Measurements from ENCODE around the gene MKI67. TPM values are rescaled to one million over a fixed set of nuclear protein-coding genes. Genes with fewer than 3 reads are reported as not detected.

Gene MKI67
- total and polyA plus RNA-seq, 2 donors from 2014 or later = 0.04 to 2.4 TPM

DNA sequence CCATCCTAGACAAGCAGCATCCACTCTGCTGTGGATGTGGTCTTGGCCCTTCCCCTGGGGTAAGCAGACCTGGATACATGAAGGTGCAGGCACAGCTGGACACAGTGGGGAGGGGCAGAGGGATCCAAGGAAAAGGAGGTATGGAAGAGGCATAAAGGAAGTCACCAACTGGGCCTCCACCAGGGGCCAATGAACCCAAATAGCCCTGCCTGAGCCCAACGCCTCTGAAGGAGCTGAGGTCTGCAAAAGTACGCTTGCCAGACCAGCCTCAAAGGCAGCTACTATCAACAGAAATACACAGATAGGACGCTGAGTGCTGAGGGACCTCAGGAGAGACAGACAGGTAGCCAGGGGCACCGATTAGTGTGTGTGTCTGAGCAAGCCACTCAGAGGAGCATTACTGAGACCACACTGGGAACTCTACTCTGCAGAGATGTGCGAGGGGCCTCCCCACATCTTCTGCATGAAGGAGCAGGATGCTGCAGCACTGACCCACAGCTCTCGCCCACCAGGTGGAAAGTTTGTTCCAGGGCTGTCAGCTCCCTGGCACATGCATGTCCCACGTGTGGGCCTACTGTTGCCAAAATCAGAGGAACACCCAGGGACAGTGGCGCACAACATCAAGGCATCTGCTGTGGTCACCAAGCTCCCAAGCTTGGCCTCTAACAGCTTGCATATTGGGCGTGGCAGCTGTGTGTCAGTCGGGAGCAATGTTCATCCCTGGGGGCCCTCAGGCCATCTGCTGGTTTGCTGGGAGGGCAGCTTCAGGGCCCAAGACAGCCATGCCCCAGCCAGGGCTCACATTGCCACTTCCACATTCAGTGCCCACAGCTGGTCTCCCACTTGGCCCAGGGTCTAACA is 40.0 kb downstream of the MKI67 start:
- no peak overlapping the region for H3K4me3 ChIP-seq (ENCODE audit: low read length in 3 of 3)

DNA sequence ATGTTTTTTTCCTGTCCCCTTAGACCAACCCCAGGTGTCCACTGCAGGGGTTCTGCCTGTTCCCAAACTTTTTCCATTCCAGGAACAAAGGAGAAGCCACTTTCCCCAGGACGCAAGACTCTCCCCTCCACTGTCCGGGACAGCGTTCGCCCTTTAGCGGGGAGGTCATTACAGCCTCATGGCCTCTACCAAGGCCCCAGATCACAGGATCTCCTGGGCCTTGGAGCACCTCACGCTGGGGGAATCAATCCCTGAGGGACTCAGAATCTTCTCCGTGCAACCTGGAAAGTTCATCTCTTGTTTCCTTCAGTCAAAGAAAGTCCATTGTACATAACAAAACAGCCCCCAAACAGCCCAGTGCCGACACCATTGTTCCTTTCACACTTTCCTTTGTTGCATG is 41.2 kb downstream of the MKI67 start:
- no peaks in the 10 kb centered on the region for H3K36me3 ChIP-seq (ENCODE audit: control insufficient read depth in 2 of 3, insufficient read depth in 3 of 3, low read length in 3 of 3)
- TF ChIP-seq, protein P1, sequence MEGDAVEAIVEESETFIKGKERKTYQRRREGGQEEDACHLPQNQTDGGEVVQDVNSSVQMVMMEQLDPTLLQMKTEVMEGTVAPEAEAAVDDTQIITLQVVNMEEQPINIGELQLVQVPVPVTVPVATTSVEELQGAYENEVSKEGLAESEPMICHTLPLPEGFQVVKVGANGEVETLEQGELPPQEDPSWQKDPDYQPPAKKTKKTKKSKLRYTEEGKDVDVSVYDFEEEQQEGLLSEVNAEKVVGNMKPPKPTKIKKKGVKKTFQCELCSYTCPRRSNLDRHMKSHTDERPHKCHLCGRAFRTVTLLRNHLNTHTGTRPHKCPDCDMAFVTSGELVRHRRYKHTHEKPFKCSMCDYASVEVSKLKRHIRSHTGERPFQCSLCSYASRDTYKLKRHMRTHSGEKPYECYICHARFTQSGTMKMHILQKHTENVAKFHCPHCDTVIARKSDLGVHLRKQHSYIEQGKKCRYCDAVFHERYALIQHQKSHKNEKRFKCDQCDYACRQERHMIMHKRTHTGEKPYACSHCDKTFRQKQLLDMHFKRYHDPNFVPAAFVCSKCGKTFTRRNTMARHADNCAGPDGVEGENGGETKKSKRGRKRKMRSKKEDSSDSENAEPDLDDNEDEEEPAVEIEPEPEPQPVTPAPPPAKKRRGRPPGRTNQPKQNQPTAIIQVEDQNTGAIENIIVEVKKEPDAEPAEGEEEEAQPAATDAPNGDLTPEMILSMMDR (IDR thresholded peaks at IDR 0.05; ENCODE audit: borderline replicate concordance, extremely low read depth, insufficient read depth) = no peak
- FAIRE-seq (no peak), DNase-seq (no peak)
- no peaks in the 10 kb centered on the region for H3K27me3 ChIP-seq (ENCODE audit: control insufficient read depth, insufficient read depth, low read length)
- H3K9ac ChIP-seq (ENCODE audit: low read length in 3 of 3) = no peak overlapping the region
- H3K4me1 ChIP-seq (ENCODE audit: control insufficient read depth in 2 of 3, insufficient read depth in 2 of 3, low read depth in 1 of 3, low read length in 3 of 3) = no peaks in the 10 kb centered on the region
- no peak overlapping the region for H3K27ac ChIP-seq (ENCODE audit: low read depth in 2 of 2, low read length in 2 of 2)
- intact Hi-C loops (cut with DNase I) = no loop called here
- H3K4me3 ChIP-seq (ENCODE audit: low read length in 3 of 3) = no peak overlapping the region
- no peaks in the 10 kb centered on the region for H3K9me3 ChIP-seq (ENCODE audit: control insufficient read depth in 2 of 3, insufficient read depth in 1 of 3, low read length in 3 of 3)

More for the DNA sequence above, 40.0 kb downstream of the MKI67 start:
- FAIRE-seq (no peak), DNase-seq (no peak)
- no peaks in the 10 kb centered on the region for H3K36me3 ChIP-seq (ENCODE audit: control insufficient read depth in 2 of 3, insufficient read depth in 3 of 3, low read length in 3 of 3)
- no peak overlapping the region for H3K27ac ChIP-seq (ENCODE audit: low read depth in 2 of 2, low read length in 2 of 2)
- no peaks in the 10 kb centered on the region for H3K4me1 ChIP-seq (ENCODE audit: control insufficient read depth in 2 of 3, insufficient read depth in 2 of 3, low read depth in 1 of 3, low read length in 3 of 3)
- H3K27me3 ChIP-seq (ENCODE audit: control insufficient read depth, insufficient read depth, low read length) = no peaks in the 10 kb centered on the region
- intact Hi-C loops (cut with DNase I) = no loop called here
- no peaks in the 10 kb centered on the region for H3K9me3 ChIP-seq (ENCODE audit: control insufficient read depth in 2 of 3, insufficient read depth in 1 of 3, low read length in 3 of 3)
- H3K9ac ChIP-seq (ENCODE audit: low read length in 3 of 3) = no peak overlapping the region
- TF ChIP-seq, protein P1 (IDR thresholded peaks at IDR 0.05; ENCODE audit: borderline replicate concordance, extremely low read depth, insufficient read depth) = no peak

DNA sequence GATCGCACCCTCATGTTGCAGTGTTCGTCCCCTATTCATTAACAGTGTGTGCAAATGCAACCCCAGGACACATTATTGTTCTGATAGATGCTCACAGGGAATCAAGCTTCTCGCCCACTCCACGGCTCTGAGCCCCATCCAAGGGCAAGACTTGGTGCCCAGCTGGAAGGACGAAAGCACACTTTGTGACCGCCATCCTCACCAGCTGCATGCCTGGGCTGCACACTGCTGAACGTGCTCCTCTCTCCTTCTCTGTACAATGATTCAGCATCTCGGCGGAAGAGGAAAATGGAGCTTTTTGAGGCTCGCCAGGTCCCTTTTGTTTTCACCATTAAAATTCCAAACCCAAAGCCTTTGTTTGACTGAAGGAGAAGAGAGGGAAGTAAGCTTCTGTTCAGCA is 41.9 kb downstream of the MKI67 start:
- intact Hi-C loops (cut with DNase I) = no loop called here
- DNase-seq (no peak), FAIRE-seq (no peak)
- H3K27ac ChIP-seq (ENCODE audit: low read depth in 2 of 2, low read length in 2 of 2) = no peak overlapping the region
- H3K9ac ChIP-seq (ENCODE audit: low read length in 3 of 3) = no peak overlapping the region
- no peak overlapping the region for H3K4me3 ChIP-seq (ENCODE audit: low read length in 3 of 3)
- no peaks in the 10 kb centered on the region for H3K4me1 ChIP-seq (ENCODE audit: control insufficient read depth in 2 of 3, insufficient read depth in 2 of 3, low read depth in 1 of 3, low read length in 3 of 3)
- TF ChIP-seq, protein P1 (IDR thresholded peaks at IDR 0.05; ENCODE audit: borderline replicate concordance, extremely low read depth, insufficient read depth) = no peak
- H3K9me3 ChIP-seq (ENCODE audit: control insufficient read depth in 2 of 3, insufficient read depth in 1 of 3, low read length in 3 of 3) = no peaks in the 10 kb centered on the region
- H3K27me3 ChIP-seq (ENCODE audit: control insufficient read depth, insufficient read depth, low read length) = no peaks in the 10 kb centered on the region
- no peaks in the 10 kb centered on the region for H3K36me3 ChIP-seq (ENCODE audit: control insufficient read depth in 2 of 3, insufficient read depth in 3 of 3, low read length in 3 of 3)
